Astrocyte of the spinal cord (primary cell): Measurements from ENCODE around the gene PROC.

Experiments
- DNase-seq: peaks from one replicate; pipeline ENCODE4 v3.0.0; 2011; ENCODE audit warnings: low read depth, low spot score
- H3K4me3 ChIP-seq: 2 replicates; pipeline ENCODE4 v1.5.1; 2011; ENCODE audit warnings: low read depth, mild to moderate bottlenecking, low read length, moderate library complexity
- in situ Hi-C: cut with HindIII; loops from 2 replicates; pipeline ENCODE4 v1.10.0; 2017; ENCODE audit warnings: low sequenced_read_pairs
- TF ChIP-seq, protein P1 (sequence below): IDR thresholded peaks from 2 replicates; pipeline ENCODE4 v1.5.1; 2012; ENCODE audit warnings: low read depth, mild to moderate bottlenecking, low read length, inconsistent platforms

The PROC gene

GRCh38 chr2:127401757-127402695 is 16.2 kb upstream of the PROC start:
- TF ChIP-seq, protein P1, sequence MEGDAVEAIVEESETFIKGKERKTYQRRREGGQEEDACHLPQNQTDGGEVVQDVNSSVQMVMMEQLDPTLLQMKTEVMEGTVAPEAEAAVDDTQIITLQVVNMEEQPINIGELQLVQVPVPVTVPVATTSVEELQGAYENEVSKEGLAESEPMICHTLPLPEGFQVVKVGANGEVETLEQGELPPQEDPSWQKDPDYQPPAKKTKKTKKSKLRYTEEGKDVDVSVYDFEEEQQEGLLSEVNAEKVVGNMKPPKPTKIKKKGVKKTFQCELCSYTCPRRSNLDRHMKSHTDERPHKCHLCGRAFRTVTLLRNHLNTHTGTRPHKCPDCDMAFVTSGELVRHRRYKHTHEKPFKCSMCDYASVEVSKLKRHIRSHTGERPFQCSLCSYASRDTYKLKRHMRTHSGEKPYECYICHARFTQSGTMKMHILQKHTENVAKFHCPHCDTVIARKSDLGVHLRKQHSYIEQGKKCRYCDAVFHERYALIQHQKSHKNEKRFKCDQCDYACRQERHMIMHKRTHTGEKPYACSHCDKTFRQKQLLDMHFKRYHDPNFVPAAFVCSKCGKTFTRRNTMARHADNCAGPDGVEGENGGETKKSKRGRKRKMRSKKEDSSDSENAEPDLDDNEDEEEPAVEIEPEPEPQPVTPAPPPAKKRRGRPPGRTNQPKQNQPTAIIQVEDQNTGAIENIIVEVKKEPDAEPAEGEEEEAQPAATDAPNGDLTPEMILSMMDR: no peak
- no peak for DNase-seq
- no peak overlapping the region for H3K4me3 ChIP-seq
- in situ Hi-C loops: no loop called here

- in situ Hi-C loops: no loop called here
- no peak overlapping the region for H3K4me3 ChIP-seq
- TF ChIP-seq, protein P1: no peak
- no peak for DNase-seq
Measured at GRCh38 chr2:127403460-127403859, 14.8 kb upstream of the PROC start.

DNA sequence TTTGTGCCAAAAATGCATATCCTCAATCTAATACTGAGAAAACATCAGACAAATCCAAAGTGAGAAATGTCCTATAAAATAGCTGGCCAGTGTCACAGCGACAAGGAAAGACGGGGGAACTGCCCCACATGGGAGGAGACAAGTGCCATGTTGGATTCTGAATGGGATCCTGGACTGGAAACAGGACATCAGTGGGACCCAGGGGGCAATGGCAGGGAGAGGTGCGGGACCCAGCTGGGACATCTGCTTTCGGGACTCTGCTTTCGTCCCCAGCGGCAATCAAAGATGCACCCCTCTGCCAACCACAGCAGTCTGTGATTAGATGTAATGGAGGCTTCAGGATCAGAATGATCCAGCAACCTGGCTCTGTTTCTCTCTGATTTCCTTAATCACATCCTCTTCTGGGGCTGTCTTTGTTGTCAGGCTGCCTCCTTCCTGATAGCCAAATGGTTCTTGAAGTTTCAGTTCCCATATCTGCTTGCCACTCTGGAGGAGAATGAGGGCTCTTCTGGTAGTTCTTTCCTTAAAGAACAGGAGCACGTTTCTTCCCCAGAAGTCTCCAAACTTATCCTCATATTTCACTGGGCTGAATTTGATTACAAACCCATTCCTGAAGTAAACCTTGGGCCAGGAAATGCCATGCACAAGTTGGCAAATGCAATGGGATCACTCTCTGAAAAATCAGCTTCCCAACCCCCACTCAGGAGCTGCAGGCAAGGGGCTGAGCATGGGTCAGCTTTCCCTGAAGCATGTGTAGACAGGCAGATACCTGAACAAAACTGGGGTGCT is 13.6 kb upstream of the PROC start:
- TF ChIP-seq, protein P1: no peak
- DNase-seq: no peak
- in situ Hi-C loops: no loop called here
- no peak overlapping the region for H3K4me3 ChIP-seq

GRCh38 chr2:127405255-127405610 is 13.0 kb upstream of the PROC start:
- TF ChIP-seq, protein P1: no peak
- in situ Hi-C loops: no loop called here
- H3K4me3 ChIP-seq: no peak overlapping the region
- DNase-seq: no peak

DNA sequence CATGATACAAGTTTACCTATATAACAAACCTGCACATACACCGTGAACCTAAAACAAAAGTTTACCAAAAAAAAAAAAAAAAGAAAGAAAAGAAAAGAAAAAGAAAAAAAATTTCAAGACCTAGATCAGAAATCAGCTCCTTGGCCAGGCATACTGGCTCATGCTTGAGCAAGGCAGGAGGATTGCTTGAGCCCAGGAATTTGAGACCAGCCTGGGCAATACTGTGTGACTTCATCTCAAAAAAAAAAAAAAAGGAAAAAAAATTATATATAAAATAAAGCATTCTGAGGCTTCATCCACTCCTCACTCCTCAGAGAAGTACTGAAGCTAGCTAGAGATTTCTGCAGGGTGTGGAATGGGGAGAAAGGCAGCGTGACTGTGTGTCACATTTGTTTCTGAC is 11.8 kb upstream of the PROC start:
- no peak overlapping the region for H3K4me3 ChIP-seq
- TF ChIP-seq, protein P1: no peak
- DNase-seq: no peak
- in situ Hi-C loops: no loop called here

- no peak for DNase-seq
- in situ Hi-C loops: no loop called here
- no peak overlapping the region for H3K4me3 ChIP-seq
- TF ChIP-seq, protein P1: no peak
Measured at GRCh38 chr2:127407091-127407490, 11.1 kb upstream of the PROC start.
